WTC11 (cell line): ENCODE measurements around the gene ERP44. TPM values are rescaled to one million over a fixed set of nuclear protein-coding genes. Genes with fewer than 3 reads are reported as not detected.

Source experiments
- ATAC-seq: fragments of 200-7000 bp; cut with Tn5 transposase; 2 replicates; pipeline ENCODE4 v1.10.0; 2021; ENCODE audit warnings: mild to moderate bottlenecking, moderate library complexity
- CTCF ChIA-PET: fragments of 300-600 bp; sonication (Branson Sonifier 250); formaldehyde crosslinking; loops from one replicate; lab custom pipeline; 2021; ENCODE audit warnings: antibody characterized with exemption; lab: Charles Lee
- POLR2A ChIA-PET: fragments of 350-600 bp; sonication (Branson Sonifier 250); formaldehyde crosslinking; loops from one replicate; lab custom pipeline; 2021; ENCODE audit warnings: antibody characterized with exemption; lab: Charles Lee
- DNase-seq: peaks from one replicate; pipeline ENCODE4 v3.0.0; 2021; ENCODE audit warnings: low spot score
- H3K27ac Mint-ChIP-seq: 2 replicates; pipeline ENCODE4 v1.8.0; 2021; ENCODE audit warnings: mixed read lengths
- H3K27me3 Mint-ChIP-seq: 2 replicates; pipeline ENCODE4 v1.8.0; 2021; ENCODE audit warnings: low read depth, mild to moderate bottlenecking, moderate library complexity, mixed read lengths
- H3K36me3 Mint-ChIP-seq: 2 replicates; pipeline ENCODE4 v1.8.0; 2021; ENCODE audit warnings: mixed read lengths
- H3K4me1 Mint-ChIP-seq: 2 replicates; pipeline ENCODE4 v1.8.0; 2022; ENCODE audit warnings: mixed read lengths
- H3K4me3 Mint-ChIP-seq: 2 replicates; pipeline ENCODE4 v1.8.0; 2021; ENCODE audit warnings: mild to moderate bottlenecking, moderate library complexity, mixed read lengths
- H3K9me3 Mint-ChIP-seq: 2 replicates; pipeline ENCODE4 v1.8.0; 2021; ENCODE audit warnings: mixed read lengths
- AFF4 ChIP-seq: sonication (generic); formaldehyde crosslinking; IDR thresholded peaks from 2 replicates; pipeline ENCODE4 v1.8.1; 2023; ENCODE audit warnings: mild to moderate bottlenecking, missing genetic modification reagents, borderline replicate concordance
- AR ChIP-seq: fragments of 250-450 bp; sonication (Bioruptor Pico); IDR thresholded peaks from 2 replicates; pipeline ENCODE4 v1.9.0; 2021; ENCODE audit warnings: mild to moderate bottlenecking
- CREM ChIP-seq: sonication (generic); formaldehyde crosslinking; IDR thresholded peaks from 2 replicates; pipeline ENCODE4 v1.8.1; 2022; ENCODE audit warnings: mild to moderate bottlenecking, missing genetic modification reagents, moderate library complexity
- ETV6 ChIP-seq: sonication (generic); formaldehyde crosslinking; IDR thresholded peaks from 2 replicates; pipeline ENCODE4 v1.8.1; 2022; ENCODE audit warnings: mild to moderate bottlenecking, missing genetic modification reagents
- GTF2I ChIP-seq: fragments of 250-450 bp; sonication (Bioruptor Pico); conservative IDR thresholded peaks from 2 replicates; pipeline ENCODE4 v1.4.0; 2021; ENCODE audit warnings: mild to moderate bottlenecking
- IRF1 ChIP-seq: sonication (generic); formaldehyde crosslinking; IDR thresholded peaks from 2 replicates; pipeline ENCODE4 v1.8.0; 2023; ENCODE audit warnings: missing genetic modification reagents
- OVOL2 ChIP-seq: fragments of 250-450 bp; sonication (Bioruptor Pico); IDR thresholded peaks from 2 replicates; pipeline ENCODE4 v1.9.0; 2021; ENCODE audit warnings: mild to moderate bottlenecking, borderline replicate concordance
- SOX15 ChIP-seq: fragments of 250-450 bp; sonication (Bioruptor Pico); IDR thresholded peaks from 2 replicates; pipeline ENCODE4 v1.9.0; 2021; ENCODE audit warnings: mild to moderate bottlenecking
- TCF7 ChIP-seq: sonication (generic); formaldehyde crosslinking; IDR thresholded peaks from 2 replicates; pipeline ENCODE4 v1.8.0; 2022; ENCODE audit warnings: mild to moderate bottlenecking, low read depth, missing genetic modification reagents, moderate library complexity
- TEAD4 ChIP-seq: sonication (generic); formaldehyde crosslinking; IDR thresholded peaks from 2 replicates; pipeline ENCODE4 v1.8.0; 2022; ENCODE audit warnings: mild to moderate bottlenecking, missing genetic modification reagents
- ZNF138 ChIP-seq: sonication (generic); formaldehyde crosslinking; conservative IDR thresholded peaks from 2 replicates; pipeline ENCODE4 v1.8.1; 2022; ENCODE audit warnings: mild to moderate bottlenecking, moderate library complexity, missing genetic modification reagents
- ZNF281 ChIP-seq: sonication (generic); formaldehyde crosslinking; IDR thresholded peaks from 2 replicates; pipeline ENCODE4 v1.8.0; 2023; ENCODE audit warnings: mild to moderate bottlenecking, missing genetic modification reagents
- ZNF317 ChIP-seq: sonication (generic); formaldehyde crosslinking; IDR thresholded peaks from 2 replicates; pipeline ENCODE4 v1.8.1; 2023; ENCODE audit warnings: low read depth, mild to moderate bottlenecking, moderate library complexity, missing genetic modification reagents, borderline replicate concordance
- ZNF425 ChIP-seq: fragments of 250-450 bp; sonication (Bioruptor Pico); conservative IDR thresholded peaks from 2 replicates; pipeline ENCODE4 v1.9.0; 2021; ENCODE audit warnings: mild to moderate bottlenecking
- ZNF532 ChIP-seq: fragments of 250-450 bp; sonication (Bioruptor Pico); IDR thresholded peaks from 2 replicates; pipeline ENCODE4 v1.9.0; 2021; ENCODE audit warnings: mild to moderate bottlenecking, borderline replicate concordance
- ZNF671 ChIP-seq: fragments of 250-450 bp; sonication (Bioruptor Pico); IDR thresholded peaks from 2 replicates; pipeline ENCODE4 v1.8.0; 2021; ENCODE audit warnings: mild to moderate bottlenecking
- total RNA-seq: library from RNA; stranded (reverse); gene quantifications from 3 replicates; pipeline ENCODE4 v1.2.3, GENCODE V29; 2021

The ERP44 gene
- total RNA-seq, 1 experiment from 2014 or later, result 13.7 TPM

- TF ChIP-seq IRF1 (CRISPR knock-in tag) (no peak), ZNF425 (CRISPR knock-in tag) (no peak), CREM (CRISPR knock-in tag) (no peak), ZNF281 (CRISPR knock-in tag) (no peak)
These were observed 132.1 kb downstream of the ERP44 start (continued) for GRCh38 chr9:99966716-99967115.

- Mint-ChIP-seq H3K27me3 (no peaks in the 10 kb centered on the region), H3K4me3 (no peak overlapping the region), H3K36me3 (peaks cover 5% of the 10 kb centered on the region), H3K9me3 (no peaks in the 10 kb centered on the region), H3K27ac (no peak overlapping the region), H3K4me1 (peaks cover 21% of the 10 kb centered on the region)
- no peak for ATAC-seq
- TF ChIP-seq ZNF138 (CRISPR knock-in tag), result no peak
- ChIA-PET CTCF (no interaction called here), POLR2A (no interaction called here)
- DNase-seq, result no peak
These were observed 132.8 kb downstream of the ERP44 start for GRCh38 chr9:99966001-99966400.

GRCh38 chr9:99964336-99964735 lies 134.5 kb downstream of the ERP44 start:
- CTCF ChIA-PET, result interaction anchor here (1.0 kb wide), 1 partner anchor 14 kb away, joined by 4 read pairs; no protein-coding TSS in a partner anchor
- ATAC-seq (no peak), DNase-seq (no peak)
- Mint-ChIP-seq H3K4me1 (peaks cover 21% of the 10 kb centered on the region), H3K9me3 (no peaks in the 10 kb centered on the region), H3K27me3 (no peaks in the 10 kb centered on the region), H3K4me3 (no peak overlapping the region), H3K27ac (no peak overlapping the region), H3K36me3 (peaks cover 5% of the 10 kb centered on the region)
- POLR2A ChIA-PET, result no interaction called here
- TF ChIP-seq CREM (CRISPR knock-in tag) (no peak), TCF7 (CRISPR knock-in tag) (no peak), SOX15 (no peak), TEAD4 (CRISPR knock-in tag) (no peak), AR (CRISPR knock-in tag) (no peak), GTF2I (CRISPR knock-in tag) (no peak), AFF4 (no peak), ETV6 (CRISPR knock-in tag) (no peak), OVOL2 (no peak), ZNF532 (CRISPR knock-in tag) (no peak), ZNF317 (CRISPR knock-in tag) (no peak), ZNF671 (CRISPR knock-in tag) (no peak)
